HEK293T (cell line): ENCODE measurements around the gene TXLNG.

Experiments used
- ARNT ChIP-seq: fragments of 450-650 bp; IDR thresholded peaks from 2 replicates; pipeline ENCODE4 v1.6.1; 2017; ENCODE audit warnings: mild to moderate bottlenecking
- FOXM1 ChIP-seq: fragments of 450-650 bp; IDR thresholded peaks from 2 replicates; pipeline ENCODE4 v1.6.1; 2017; ENCODE audit warnings: mild to moderate bottlenecking, borderline replicate concordance
- L3MBTL2 ChIP-seq: fragments of 450-650 bp; conservative IDR thresholded peaks from 2 replicates; pipeline ENCODE4 v1.6.1; 2016; ENCODE audit warnings: mild to moderate bottlenecking
- LEF1 ChIP-seq: fragments of 450-650 bp; IDR thresholded peaks from 2 replicates; pipeline ENCODE4 v1.6.1; 2017; ENCODE audit warnings: mild to moderate bottlenecking, borderline replicate concordance
- TARDBP ChIP-seq: fragments of 450-650 bp; IDR thresholded peaks from 2 replicates; pipeline ENCODE4 v1.6.1; 2016

DNA sequence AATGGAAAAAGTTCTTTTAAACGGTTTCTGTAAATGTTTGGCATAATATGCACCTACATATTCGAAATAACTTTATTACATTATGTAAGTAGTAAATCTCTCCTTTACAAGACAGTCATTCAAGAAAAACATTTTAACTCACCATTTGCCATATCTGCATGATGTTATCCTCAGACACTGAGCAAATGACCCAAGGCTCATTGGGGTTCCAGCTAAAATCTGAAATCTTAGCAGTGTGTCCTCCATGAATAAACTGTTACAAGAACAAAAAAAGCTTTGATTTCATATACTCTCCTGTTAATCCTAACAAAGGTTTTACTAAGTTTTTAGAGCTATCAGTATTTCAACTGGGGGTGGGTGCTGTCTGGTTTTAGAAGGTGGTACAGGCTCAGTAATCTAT lies 59.4 kb downstream of the TXLNG start:
- no peak for TF ChIP-seq L3MBTL2
- TF ChIP-seq TARDBP, result no peak
- no peak for TF ChIP-seq ARNT
- TF ChIP-seq LEF1, result no peak
- TF ChIP-seq FOXM1, result no peak
